ENCODE measurements around the gene HERPUD1.

DNA sequence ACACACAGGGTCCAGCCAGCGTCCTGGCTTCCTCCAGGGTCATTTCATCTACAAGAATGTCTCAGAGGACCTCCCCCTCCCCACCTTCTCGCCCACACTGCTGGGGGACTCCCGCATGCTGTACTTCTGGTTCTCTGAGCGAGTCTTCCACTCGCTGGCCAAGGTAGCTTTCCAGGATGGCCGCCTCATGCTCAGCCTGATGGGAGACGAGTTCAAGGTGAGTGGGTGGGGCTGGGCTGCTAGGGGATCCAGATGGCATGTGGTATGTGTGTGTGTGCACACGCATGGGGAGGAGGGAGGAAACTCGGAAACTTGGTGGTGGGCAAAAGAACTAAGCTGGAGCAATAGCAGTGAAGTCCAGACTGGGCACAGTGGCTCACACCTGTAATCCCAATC lies 41.4 kb downstream of the HERPUD1 start:
- TF ChIP-seq, protein P1, sequence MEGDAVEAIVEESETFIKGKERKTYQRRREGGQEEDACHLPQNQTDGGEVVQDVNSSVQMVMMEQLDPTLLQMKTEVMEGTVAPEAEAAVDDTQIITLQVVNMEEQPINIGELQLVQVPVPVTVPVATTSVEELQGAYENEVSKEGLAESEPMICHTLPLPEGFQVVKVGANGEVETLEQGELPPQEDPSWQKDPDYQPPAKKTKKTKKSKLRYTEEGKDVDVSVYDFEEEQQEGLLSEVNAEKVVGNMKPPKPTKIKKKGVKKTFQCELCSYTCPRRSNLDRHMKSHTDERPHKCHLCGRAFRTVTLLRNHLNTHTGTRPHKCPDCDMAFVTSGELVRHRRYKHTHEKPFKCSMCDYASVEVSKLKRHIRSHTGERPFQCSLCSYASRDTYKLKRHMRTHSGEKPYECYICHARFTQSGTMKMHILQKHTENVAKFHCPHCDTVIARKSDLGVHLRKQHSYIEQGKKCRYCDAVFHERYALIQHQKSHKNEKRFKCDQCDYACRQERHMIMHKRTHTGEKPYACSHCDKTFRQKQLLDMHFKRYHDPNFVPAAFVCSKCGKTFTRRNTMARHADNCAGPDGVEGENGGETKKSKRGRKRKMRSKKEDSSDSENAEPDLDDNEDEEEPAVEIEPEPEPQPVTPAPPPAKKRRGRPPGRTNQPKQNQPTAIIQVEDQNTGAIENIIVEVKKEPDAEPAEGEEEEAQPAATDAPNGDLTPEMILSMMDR (IDR thresholded peaks at IDR 0.05) = no peak
- TF ChIP-seq POLR2A (IDR thresholded peaks at IDR 0.05) (no peak), POLR2AphosphoS5 (IDR thresholded peaks at IDR 0.05; ENCODE audit: insufficient read depth in 1 of 2, low read depth in 1 of 2) (no peak)

Measured in vagina (tissue), 2 donors.